ENCODE results near the gene LACRT. TPM values are rescaled to one million over a fixed set of nuclear protein-coding genes. Genes with fewer than 3 reads are reported as not detected.
A peak's percentile ranks its signal among the peaks of the same experiment; 100 is the strongest.

Gene LACRT
- total RNA-seq, 2 donors from 2014 or later, result not detected

- H3K27ac ChIP-seq, result no peak overlapping the region
- no peak overlapping the region for H3K4me3 ChIP-seq
- H3K9me3 ChIP-seq, result no peaks in the 10 kb centered on the region
- TF ChIP-seq CTCF (IDR thresholded peaks at IDR 0.05), result no peak
- H3K36me3 ChIP-seq, result no peaks in the 10 kb centered on the region
- no peaks in the 10 kb centered on the region for H3K4me1 ChIP-seq
- DNase-seq (ENCODE audit: low spot score), result no peak
- no peaks in the 10 kb centered on the region for H3K27me3 ChIP-seq
Observed at GRCh38 chr12:54603872-54604271, 30.8 kb downstream of the LACRT start.

- TF ChIP-seq CTCF (IDR thresholded peaks at IDR 0.05), result peak; percentile 60 to 79
- Histone ChIP-seq H3K4me3 (no peak overlapping the region), H3K27ac (no peak overlapping the region), H3K9me3 (no peaks in the 10 kb centered on the region), H3K4me1 (no peaks in the 10 kb centered on the region), H3K27me3 (no peaks in the 10 kb centered on the region), H3K36me3 (no peaks in the 10 kb centered on the region)
- peak; percentile 66 for DNase-seq (ENCODE audit: low spot score)
Observed at GRCh38 chr12:54603173-54603814, 31.4 kb downstream of the LACRT start.

DNA sequence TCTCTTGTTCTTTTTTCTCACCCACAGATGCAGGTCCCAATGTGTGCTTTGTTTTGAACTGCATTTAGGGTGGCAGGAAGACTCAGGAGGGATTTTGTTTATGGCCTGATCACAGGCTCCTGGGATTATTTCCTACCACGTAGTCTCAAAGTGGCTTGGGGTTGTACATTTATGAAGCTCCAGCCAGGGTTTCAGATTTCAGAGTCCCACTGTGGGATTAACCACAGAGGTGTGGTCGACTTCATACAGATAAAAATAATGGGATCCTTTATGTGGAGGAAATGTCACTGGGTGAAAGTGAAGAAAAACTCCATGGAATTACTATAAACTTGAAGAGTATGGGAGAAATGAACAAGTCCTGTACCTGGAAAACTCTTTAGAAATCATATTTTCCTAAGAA lies 32.0 kb downstream of the LACRT start:
- H3K36me3 ChIP-seq, result no peaks in the 10 kb centered on the region
- no peak for TF ChIP-seq CTCF (IDR thresholded peaks at IDR 0.05)
- no peaks in the 10 kb centered on the region for H3K9me3 ChIP-seq
- no peak for DNase-seq (ENCODE audit: low spot score)
- no peak overlapping the region for H3K4me3 ChIP-seq
- no peaks in the 10 kb centered on the region for H3K27me3 ChIP-seq
- H3K4me1 ChIP-seq, result no peaks in the 10 kb centered on the region
- H3K27ac ChIP-seq, result no peak overlapping the region

DNA sequence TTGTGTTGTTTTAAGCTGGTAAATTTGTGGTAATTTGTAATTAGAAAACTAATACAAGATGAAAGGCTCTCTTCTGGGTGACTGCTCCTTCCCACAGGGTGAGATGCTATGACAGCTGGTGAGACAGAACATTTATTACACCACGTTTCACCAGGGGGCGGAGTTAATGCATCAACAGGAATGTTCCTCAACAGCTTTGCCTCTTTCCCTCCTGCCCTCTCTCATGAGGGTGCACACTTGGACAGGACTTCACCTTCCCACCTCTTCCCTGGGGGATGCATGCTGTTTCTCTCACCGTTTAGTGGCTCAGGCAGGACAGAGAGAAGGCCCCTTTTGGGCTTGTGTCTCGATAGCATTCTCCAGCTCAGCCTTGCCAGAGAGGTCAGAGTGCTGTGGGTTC lies 32.9 kb downstream of the LACRT start:
- no peak overlapping the region for H3K27ac ChIP-seq
- H3K9me3 ChIP-seq, result no peaks in the 10 kb centered on the region
- no peak overlapping the region for H3K4me3 ChIP-seq
- TF ChIP-seq CTCF (IDR thresholded peaks at IDR 0.05), result no peak
- DNase-seq (ENCODE audit: low spot score), result no peak
- H3K36me3 ChIP-seq, result no peaks in the 10 kb centered on the region
- H3K27me3 ChIP-seq, result no peaks in the 10 kb centered on the region
- H3K4me1 ChIP-seq, result no peaks in the 10 kb centered on the region

DNA sequence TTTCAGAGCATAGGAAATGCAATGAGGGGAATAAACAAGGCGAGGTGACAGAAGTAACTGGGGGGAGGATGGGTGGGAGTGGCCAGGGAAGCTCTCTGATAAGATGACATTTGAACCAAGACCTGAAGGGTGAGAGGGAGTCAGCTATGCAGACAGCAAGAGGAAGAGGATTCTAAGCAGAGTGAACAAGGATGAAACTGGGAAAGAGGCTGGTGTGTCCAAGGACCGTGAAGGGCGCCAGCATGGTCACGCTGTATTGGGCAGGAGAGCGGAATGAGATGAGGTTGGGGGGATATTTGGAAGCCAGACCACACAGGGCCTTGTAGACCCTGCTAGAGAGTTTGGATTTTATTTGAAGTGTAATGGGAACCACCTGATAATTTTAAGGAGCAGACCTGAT lies 35.7 kb downstream of the LACRT start:
- H3K27me3 ChIP-seq, result no peaks in the 10 kb centered on the region
- H3K36me3 ChIP-seq, result no peaks in the 10 kb centered on the region
- no peaks in the 10 kb centered on the region for H3K9me3 ChIP-seq
- H3K4me3 ChIP-seq, result no peak overlapping the region
- no peak for TF ChIP-seq CTCF (IDR thresholded peaks at IDR 0.05)
- H3K27ac ChIP-seq, result no peak overlapping the region
- DNase-seq (ENCODE audit: low spot score), result no peak
- H3K4me1 ChIP-seq, result no peaks in the 10 kb centered on the region

GRCh38 chr12:54596526-54596946 lies 38.2 kb downstream of the LACRT start:
- TF ChIP-seq CTCF (IDR thresholded peaks at IDR 0.05), result peak; percentile 75 to 84
- peak; percentile 61 for DNase-seq (ENCODE audit: low spot score)

More at GRCh38 chr12:54596526-54596946, 38.2 kb downstream of the LACRT start:
- H3K36me3 ChIP-seq, result no peaks in the 10 kb centered on the region
- H3K9me3 ChIP-seq, result no peaks in the 10 kb centered on the region
- no peak overlapping the region for H3K27ac ChIP-seq
- H3K4me1 ChIP-seq, result no peaks in the 10 kb centered on the region
- no peak overlapping the region for H3K4me3 ChIP-seq
- H3K27me3 ChIP-seq, result no peaks in the 10 kb centered on the region

Measured in right atrium auricular region (tissue), 2 donors.